ENCODE results near the gene BRINP1.

DNA sequence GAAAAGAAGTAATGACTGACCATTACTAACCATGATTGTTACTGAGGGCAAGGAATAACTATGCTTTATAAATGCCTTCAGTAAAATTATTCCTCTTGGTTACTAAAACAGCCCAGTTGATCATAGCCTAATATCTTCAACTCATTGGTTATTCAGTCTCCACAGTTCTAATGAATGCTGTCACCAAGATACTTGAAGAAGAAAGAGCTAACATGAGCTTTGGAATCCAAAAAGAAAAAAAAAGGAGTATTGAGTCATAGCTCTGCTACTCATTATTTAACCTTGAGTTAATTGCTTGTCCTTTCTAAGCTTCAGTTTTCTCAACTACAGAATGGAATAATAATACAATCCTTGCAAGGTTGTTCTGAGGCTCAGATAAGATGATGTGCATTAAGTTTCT, 187.7 kb downstream of the BRINP1 start:
- TF ChIP-seq POLR2A (IDR thresholded peaks at IDR 0.05; ENCODE audit: low read depth, low read length) (no peak), POLR2AphosphoS5 (IDR thresholded peaks at IDR 0.05; ENCODE audit: low read depth, low read length) (no peak), POU2F2 (IDR thresholded peaks at IDR 0.05; ENCODE audit: low read depth, low read length) (no peak), TAF1 (IDR thresholded peaks at IDR 0.05; ENCODE audit: low read depth, low read length) (no peak), PAX5 (IDR thresholded peaks at IDR 0.05; ENCODE audit: insufficient read depth, low read length, severe bottlenecking) (no peak)
